Measurements from ENCODE around the gene ALDH1A2.

Gene ALDH1A2

GRCh38 chr15:57947781-57948180 lies 117.7 kb downstream of the ALDH1A2 start:
- DNase-seq (ENCODE audit: low read depth in 2 of 2): peak in 1 of 2 donors; percentile 49
- no peak overlapping the region for H3K4me3 ChIP-seq (replicated peaks in 1 of 2; ENCODE audit: low read depth in 2 of 2, low read length in 2 of 2)
- TF ChIP-seq CTCF (IDR thresholded peaks at IDR 0.05; ENCODE audit: low read depth, low read length): no peak

GRCh38 chr15:57947282-57947681 lies 118.2 kb downstream of the ALDH1A2 start:
- no peak for TF ChIP-seq CTCF (IDR thresholded peaks at IDR 0.05; ENCODE audit: low read depth, low read length)
- DNase-seq (ENCODE audit: low read depth in 2 of 2): no peak
- no peak overlapping the region for H3K4me3 ChIP-seq (replicated peaks in 1 of 2; ENCODE audit: low read depth in 2 of 2, low read length in 2 of 2)

GRCh38 chr15:57946491-57947048 lies 118.9 kb downstream of the ALDH1A2 start:
- TF ChIP-seq CTCF (IDR thresholded peaks at IDR 0.05; ENCODE audit: low read depth, low read length): no peak
- no peak for DNase-seq (ENCODE audit: low read depth in 2 of 2)
- H3K4me3 ChIP-seq (replicated peaks in 1 of 2; ENCODE audit: low read depth in 2 of 2, low read length in 2 of 2): no peak overlapping the region

- TF ChIP-seq CTCF (IDR thresholded peaks at IDR 0.05; ENCODE audit: low read depth, low read length): no peak
- no peak overlapping the region for H3K4me3 ChIP-seq (replicated peaks in 1 of 2; ENCODE audit: low read depth in 2 of 2, low read length in 2 of 2)
- DNase-seq (ENCODE audit: low read depth in 2 of 2): no peak
These were observed 119.9 kb downstream of the ALDH1A2 start for GRCh38 chr15:57945616-57946015.

GRCh38 chr15:57943754-57944420 lies 121.6 kb downstream of the ALDH1A2 start:
- DNase-seq (ENCODE audit: low read depth in 2 of 2): no peak
- TF ChIP-seq CTCF (IDR thresholded peaks at IDR 0.05; ENCODE audit: low read depth, low read length): no peak
- no peak overlapping the region for H3K4me3 ChIP-seq (replicated peaks in 1 of 2; ENCODE audit: low read depth in 2 of 2, low read length in 2 of 2)

- TF ChIP-seq CTCF (IDR thresholded peaks at IDR 0.05; ENCODE audit: low read depth, low read length): no peak
- DNase-seq (ENCODE audit: low read depth in 2 of 2): no peak
- no peak overlapping the region for H3K4me3 ChIP-seq (replicated peaks in 1 of 2; ENCODE audit: low read depth in 2 of 2, low read length in 2 of 2)
These were observed 122.3 kb downstream of the ALDH1A2 start for GRCh38 chr15:57943171-57943570.
